Smooth muscle cell (in vitro differentiated cells): ENCODE measurements around the gene AXIN2. TPM values are rescaled to one million over a fixed set of nuclear protein-coding genes. Genes with fewer than 3 reads are reported as not detected.

Experiments
- DNase-seq: peaks from one replicate; lab custom pipeline; 2025; ENCODE audit not compliant: unreplicated experiment; lab: John Stamatoyannopoulos, UW
- H2AFZ ChIP-seq: fragments of 200-600 bp; sonication (generic); 2 replicates; pipeline ENCODE4 v1.6.0; 2016; ENCODE audit warnings: antibody characterized with exemption, low read depth, mild to moderate bottlenecking
- H3F3A ChIP-seq: fragments of 200-600 bp; sonication (generic); 2 replicates; pipeline ENCODE4 v1.6.0; 2017; ENCODE audit warnings: antibody characterized with exemption, low read depth
- H3K27ac ChIP-seq: fragments of 200-600 bp; sonication (generic); 2 replicates; pipeline ENCODE4 v1.5.1; 2016; ENCODE audit warnings: low read depth, mild to moderate bottlenecking
- H3K27me3 ChIP-seq: fragments of 200-600 bp; sonication (generic); 2 replicates; pipeline ENCODE4 v1.6.1; 2016; ENCODE audit warnings: low read depth, mild to moderate bottlenecking
- H3K36me3 ChIP-seq: fragments of 200-600 bp; sonication (generic); 2 replicates; pipeline ENCODE4 v1.5.1; 2016; ENCODE audit warnings: low read depth
- H3K4me1 ChIP-seq: fragments of 200-600 bp; sonication (generic); 2 replicates; pipeline ENCODE4 v1.5.1; 2016; ENCODE audit warnings: low read depth
- H3K4me2 ChIP-seq: fragments of 200-600 bp; sonication (generic); 2 replicates; pipeline ENCODE4 v1.6.0; 2016; ENCODE audit warnings: mild to moderate bottlenecking
- H3K4me3 ChIP-seq: fragments of 200-600 bp; sonication (generic); 2 replicates; pipeline ENCODE4 v1.5.1; 2016; ENCODE audit warnings: mild to moderate bottlenecking
- H3K79me2 ChIP-seq: fragments of 200-600 bp; sonication (generic); 2 replicates; pipeline ENCODE4 v1.6.0; 2016; ENCODE audit warnings: low read depth, mild to moderate bottlenecking
- H3K9ac ChIP-seq: fragments of 200-600 bp; sonication (generic); 2 replicates; pipeline ENCODE4 v1.6.0; 2016; ENCODE audit warnings: low read depth
- H3K9me3 ChIP-seq: fragments of 200-600 bp; sonication (generic); replicated peaks from 2 replicates; pipeline ENCODE4 v1.5.1; 2016; ENCODE audit warnings: low read depth
- H4K20me1 ChIP-seq: fragments of 200-600 bp; sonication (generic); 2 replicates; pipeline ENCODE4 v1.6.0; 2016; ENCODE audit warnings: low read depth
- WGBS: methylation state at CpG from one replicate; pipeline ENCODE4 v1.1.7; 2016; ENCODE audit warnings: low lambda C conversion rate; 5-methylcytosine and 5-hydroxymethylcytosine counted together
- polyA plus RNA-seq: library from polyadenylated mRNA; unstranded; fragments of >200 nt; fragmentation: Nextera tagmentation; extraction: Ambion mirVana; gene quantifications from 2 replicates; pipeline ENCODE4 v1.2.1, GENCODE V29; 2016
- total RNA-seq: library from RNA; depleted of rRNA; stranded (reverse); fragments of >200 nt; gene quantifications from 2 replicates; pipeline ENCODE4 v1.2.3, GENCODE V29; 2014
- TF ChIP-seq, protein P1 (sequence below): fragments of 200-600 bp; sonication (generic); IDR thresholded peaks from 2 replicates; pipeline ENCODE4 v1.5.1; 2017; ENCODE audit warnings: borderline replicate concordance, mild to moderate bottlenecking, antibody characterized with exemption; ENCODE audit not compliant: insufficient read depth, poor library complexity, severe bottlenecking

The AXIN2 gene
- total and polyA plus RNA-seq, 2 experiments from 2014 or later = 13.8 to 14.2 TPM

DNA sequence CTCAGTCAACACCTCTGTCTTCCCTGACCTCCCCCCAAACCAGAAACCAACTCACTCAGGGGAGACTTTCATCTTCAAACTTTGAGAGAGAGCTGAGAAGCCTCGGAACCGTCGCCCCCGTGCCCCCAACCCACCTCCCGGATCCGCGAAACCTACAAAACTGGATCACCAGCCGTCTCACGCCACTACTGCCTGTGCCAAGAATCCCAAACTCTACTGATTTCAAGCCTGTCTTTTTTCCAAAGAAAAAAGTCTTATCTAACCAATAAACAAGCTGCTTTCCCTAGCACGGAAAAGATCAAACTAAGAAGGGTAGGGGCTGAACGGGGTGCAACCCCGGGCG lies 2.0 kb downstream of the AXIN2 start:
- Histone ChIP-seq H3K27ac (peak overlapping the region; percentile 52), H3K4me3 (peak overlapping the region; percentile 95), H3K4me2 (no peak overlapping the region), H3F3A (peaks cover 8% of the 10 kb centered on the region), H3K27me3 (no peaks in the 10 kb centered on the region), H3K36me3 (no peaks in the 10 kb centered on the region), H2AFZ (peak overlapping the region; percentile 52), H3K9me3 (no peaks in the 10 kb centered on the region), H3K4me1 (peaks cover 17% of the 10 kb centered on the region), H3K9ac (peak overlapping the region; percentile 70), H4K20me1 (no peaks in the 10 kb centered on the region), H3K79me2 (peaks cover 27% of the 10 kb centered on the region)
- 2% methylated on average over 13 of the region's 13 CpGs for WGBS
- TF ChIP-seq, protein P1, sequence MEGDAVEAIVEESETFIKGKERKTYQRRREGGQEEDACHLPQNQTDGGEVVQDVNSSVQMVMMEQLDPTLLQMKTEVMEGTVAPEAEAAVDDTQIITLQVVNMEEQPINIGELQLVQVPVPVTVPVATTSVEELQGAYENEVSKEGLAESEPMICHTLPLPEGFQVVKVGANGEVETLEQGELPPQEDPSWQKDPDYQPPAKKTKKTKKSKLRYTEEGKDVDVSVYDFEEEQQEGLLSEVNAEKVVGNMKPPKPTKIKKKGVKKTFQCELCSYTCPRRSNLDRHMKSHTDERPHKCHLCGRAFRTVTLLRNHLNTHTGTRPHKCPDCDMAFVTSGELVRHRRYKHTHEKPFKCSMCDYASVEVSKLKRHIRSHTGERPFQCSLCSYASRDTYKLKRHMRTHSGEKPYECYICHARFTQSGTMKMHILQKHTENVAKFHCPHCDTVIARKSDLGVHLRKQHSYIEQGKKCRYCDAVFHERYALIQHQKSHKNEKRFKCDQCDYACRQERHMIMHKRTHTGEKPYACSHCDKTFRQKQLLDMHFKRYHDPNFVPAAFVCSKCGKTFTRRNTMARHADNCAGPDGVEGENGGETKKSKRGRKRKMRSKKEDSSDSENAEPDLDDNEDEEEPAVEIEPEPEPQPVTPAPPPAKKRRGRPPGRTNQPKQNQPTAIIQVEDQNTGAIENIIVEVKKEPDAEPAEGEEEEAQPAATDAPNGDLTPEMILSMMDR = no peak
- no peak for DNase-seq

DNA sequence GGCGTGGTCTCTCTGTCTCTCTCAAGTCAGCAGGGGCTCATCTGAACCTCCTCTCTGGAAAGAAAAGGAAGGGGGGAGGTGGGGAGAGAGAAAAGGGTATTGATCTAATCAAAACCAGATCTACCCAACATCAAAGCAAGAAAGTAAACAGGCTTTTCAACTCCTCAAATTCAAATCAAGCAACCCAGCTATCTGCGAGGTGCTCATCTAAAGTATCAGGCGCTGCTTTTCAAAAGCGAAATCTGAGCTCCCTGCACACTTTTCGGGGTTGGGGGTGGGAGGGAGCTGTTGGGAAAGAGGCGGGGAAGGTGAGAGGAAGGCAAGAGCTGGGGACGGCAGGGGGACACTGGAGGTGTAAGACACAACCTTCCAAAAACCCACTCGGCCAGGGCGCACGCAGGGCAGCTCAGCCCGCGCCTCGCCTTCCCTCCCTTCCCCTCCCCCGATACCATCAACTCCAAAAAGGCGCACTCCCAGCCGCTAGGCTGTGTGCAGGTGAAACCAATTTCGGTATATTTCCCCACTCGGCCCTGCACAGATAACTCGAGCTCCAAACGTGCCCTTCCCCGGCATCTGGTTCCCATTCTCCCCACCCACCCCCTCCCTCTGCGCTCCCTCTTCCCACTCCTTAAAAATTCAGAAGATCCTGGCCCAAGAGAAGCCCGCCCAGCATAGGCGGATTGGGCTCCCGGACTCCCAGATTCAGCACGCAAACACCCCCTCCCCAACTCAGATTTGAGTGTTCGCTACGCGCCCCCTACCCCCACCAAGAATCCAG lies 2.6 kb downstream of the AXIN2 start:
- 2% methylated on average over 14 of the region's 29 CpGs for WGBS
- no peak overlapping the region for H2AFZ ChIP-seq
- H3K4me1 ChIP-seq = peaks cover 15% of the 10 kb centered on the region
- no peaks in the 10 kb centered on the region for H3K9me3 ChIP-seq
- H3K27ac ChIP-seq = peak overlapping the region; percentile 52
- peaks cover 14% of the 10 kb centered on the region for H3F3A ChIP-seq
- no peaks in the 10 kb centered on the region for H4K20me1 ChIP-seq
- TF ChIP-seq, protein P1 = no peak
- no peak overlapping the region for H3K4me2 ChIP-seq
- H3K4me3 ChIP-seq = peak overlapping the region; percentile 95
- no peak for DNase-seq
- H3K27me3 ChIP-seq = no peaks in the 10 kb centered on the region
- H3K9ac ChIP-seq = peak overlapping the region; percentile 70
- H3K36me3 ChIP-seq = no peaks in the 10 kb centered on the region
- peaks cover 27% of the 10 kb centered on the region for H3K79me2 ChIP-seq

- peak overlapping the region; percentile 95 for H3K4me3 ChIP-seq
- WGBS = 28% methylated on average over 15 of the region's 15 CpGs
- H3K9ac ChIP-seq = no peak overlapping the region
- peaks cover 27% of the 10 kb centered on the region for H3K79me2 ChIP-seq
- H3F3A ChIP-seq = peaks cover 19% of the 10 kb centered on the region
- H4K20me1 ChIP-seq = no peaks in the 10 kb centered on the region
- no peak overlapping the region for H3K27ac ChIP-seq
- H3K36me3 ChIP-seq = no peaks in the 10 kb centered on the region
- no peak overlapping the region for H3K4me2 ChIP-seq
- peaks cover 18% of the 10 kb centered on the region for H3K4me1 ChIP-seq
- H3K9me3 ChIP-seq = no peaks in the 10 kb centered on the region
- TF ChIP-seq, protein P1 = no peak
- DNase-seq = no peak
- H3K27me3 ChIP-seq = no peaks in the 10 kb centered on the region
- H2AFZ ChIP-seq = no peak overlapping the region
These were observed 3.2 kb downstream of the AXIN2 start for GRCh38 chr17:65558311-65558682.
